DOHH2 (cell line): Measurements from ENCODE around the gene RFXANK.

Experiments used
- EZH2phosphoT487 ChIP-seq: fragments of 200-600 bp; sonication (generic); IDR thresholded peaks from 2 replicates; pipeline ENCODE4 v1.6.1; 2017; ENCODE audit warnings: borderline replicate concordance, mild to moderate bottlenecking, antibody characterized with exemption, low read length, moderate library complexity, mixed read lengths
- TF ChIP-seq, protein P1 (sequence below): fragments of 200-600 bp; sonication (generic); IDR thresholded peaks from one replicate; pipeline ENCODE4 v1.5.1; 2014; ENCODE audit warnings: antibody characterized with exemption, mild to moderate bottlenecking, low read depth, low read length; ENCODE audit not compliant: poor library complexity, severe bottlenecking

- TF ChIP-seq, protein P1, sequence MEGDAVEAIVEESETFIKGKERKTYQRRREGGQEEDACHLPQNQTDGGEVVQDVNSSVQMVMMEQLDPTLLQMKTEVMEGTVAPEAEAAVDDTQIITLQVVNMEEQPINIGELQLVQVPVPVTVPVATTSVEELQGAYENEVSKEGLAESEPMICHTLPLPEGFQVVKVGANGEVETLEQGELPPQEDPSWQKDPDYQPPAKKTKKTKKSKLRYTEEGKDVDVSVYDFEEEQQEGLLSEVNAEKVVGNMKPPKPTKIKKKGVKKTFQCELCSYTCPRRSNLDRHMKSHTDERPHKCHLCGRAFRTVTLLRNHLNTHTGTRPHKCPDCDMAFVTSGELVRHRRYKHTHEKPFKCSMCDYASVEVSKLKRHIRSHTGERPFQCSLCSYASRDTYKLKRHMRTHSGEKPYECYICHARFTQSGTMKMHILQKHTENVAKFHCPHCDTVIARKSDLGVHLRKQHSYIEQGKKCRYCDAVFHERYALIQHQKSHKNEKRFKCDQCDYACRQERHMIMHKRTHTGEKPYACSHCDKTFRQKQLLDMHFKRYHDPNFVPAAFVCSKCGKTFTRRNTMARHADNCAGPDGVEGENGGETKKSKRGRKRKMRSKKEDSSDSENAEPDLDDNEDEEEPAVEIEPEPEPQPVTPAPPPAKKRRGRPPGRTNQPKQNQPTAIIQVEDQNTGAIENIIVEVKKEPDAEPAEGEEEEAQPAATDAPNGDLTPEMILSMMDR, result no peak
- no peak for TF ChIP-seq EZH2phosphoT487
These were observed 15.8 kb downstream of the RFXANK start for GRCh38 chr19:19207637-19208572.
